Erythroblast (primary cell): ENCODE measurements around the gene EXOC2.
"Not testable (repeated sequence)": the region's sequence is repeated elsewhere in the genome, so short reads cannot be mapped to it uniquely, and the experiment has no call there.

ENCODE experiments used
- DNase-seq, 2 experiments: peaks; one replicate each; lab custom pipeline; 2025; lab: John Stamatoyannopoulos, UW
- GATA1 ChIP-seq: IDR thresholded peaks from 2 replicates; pipeline ENCODE4 v1.6.1; 2011; ENCODE audit warnings: low read depth, mild to moderate bottlenecking, control low read depth, low read length, moderate library complexity
- POLR2A ChIP-seq: IDR thresholded peaks from 2 replicates; pipeline ENCODE4 v1.6.1; 2011; ENCODE audit warnings: mild to moderate bottlenecking, low read length

Gene EXOC2

GRCh38 chr6:701700-702479 lies 9.0 kb upstream of the EXOC2 start:
- TF ChIP-seq POLR2A (no peak), GATA1 (no peak)
- DNase-seq, result no peak

GRCh38 chr6:701215-701614 lies 8.3 kb upstream of the EXOC2 start:
- no peak for DNase-seq
- no peak for TF ChIP-seq GATA1
- no peak for TF ChIP-seq POLR2A

- DNase-seq, result no peak
- TF ChIP-seq POLR2A, result no peak
- TF ChIP-seq GATA1, result no peak
Measured at GRCh38 chr6:700490-700889, 7.6 kb upstream of the EXOC2 start.

GRCh38 chr6:699319-699718 lies 6.4 kb upstream of the EXOC2 start:
- DNase-seq, result no peak
- no peak for TF ChIP-seq POLR2A
- TF ChIP-seq GATA1, result no peak

- DNase-seq, result not testable (repeated sequence)
Measured at GRCh38 chr6:694431-695126, 1.6 kb upstream of the EXOC2 start.

- DNase-seq, result no peak
- TF ChIP-seq POLR2A, result no peak
- TF ChIP-seq GATA1, result no peak
Measured at GRCh38 chr6:693723-694009, 727 bp upstream of the EXOC2 start.

- peak; percentile 76 to 80 for DNase-seq
- TF ChIP-seq GATA1 (no peak), POLR2A (no peak)
Measured at GRCh38 chr6:692356-692851, 535 bp downstream of the EXOC2 start.

GRCh38 chr6:689223-689622 lies 3.7 kb downstream of the EXOC2 start:
- TF ChIP-seq GATA1 (no peak), POLR2A (no peak)
- no peak for DNase-seq

- TF ChIP-seq POLR2A, result no peak
- TF ChIP-seq GATA1, result no peak
Measured at GRCh38 chr6:686497-686896, 6.4 kb downstream of the EXOC2 start.

GRCh38 chr6:684831-685636 lies 7.9 kb downstream of the EXOC2 start:
- TF ChIP-seq POLR2A (no peak), GATA1 (no peak)
- DNase-seq, result no peak

More at GRCh38 chr6:686497-686896, 6.4 kb downstream of the EXOC2 start:
- DNase-seq, result no peak

GRCh38 chr6:683742-684440 lies 9.0 kb downstream of the EXOC2 start:
- DNase-seq, result no peak

GRCh38 chr6:680666-681340 lies 12.1 kb downstream of the EXOC2 start:
- no peak for TF ChIP-seq POLR2A
- TF ChIP-seq GATA1, result no peak
- no peak for DNase-seq

More at GRCh38 chr6:683742-684440, 9.0 kb downstream of the EXOC2 start:
- TF ChIP-seq GATA1 (no peak), POLR2A (no peak)

GRCh38 chr6:680251-680650 lies 12.7 kb downstream of the EXOC2 start:
- no peak for DNase-seq
- no peak for TF ChIP-seq POLR2A
